Hepatic stellate cell (primary cell): ENCODE results near the gene RPS21.
"Not testable (repeated sequence)": the region's sequence is repeated elsewhere in the genome, so short reads cannot be mapped to it uniquely, and the experiment has no call there.

Source experiments
- DNase-seq: peaks from one replicate; pipeline ENCODE4 v3.0.0; 2011; ENCODE audit warnings: low spot score

Gene RPS21

DNA sequence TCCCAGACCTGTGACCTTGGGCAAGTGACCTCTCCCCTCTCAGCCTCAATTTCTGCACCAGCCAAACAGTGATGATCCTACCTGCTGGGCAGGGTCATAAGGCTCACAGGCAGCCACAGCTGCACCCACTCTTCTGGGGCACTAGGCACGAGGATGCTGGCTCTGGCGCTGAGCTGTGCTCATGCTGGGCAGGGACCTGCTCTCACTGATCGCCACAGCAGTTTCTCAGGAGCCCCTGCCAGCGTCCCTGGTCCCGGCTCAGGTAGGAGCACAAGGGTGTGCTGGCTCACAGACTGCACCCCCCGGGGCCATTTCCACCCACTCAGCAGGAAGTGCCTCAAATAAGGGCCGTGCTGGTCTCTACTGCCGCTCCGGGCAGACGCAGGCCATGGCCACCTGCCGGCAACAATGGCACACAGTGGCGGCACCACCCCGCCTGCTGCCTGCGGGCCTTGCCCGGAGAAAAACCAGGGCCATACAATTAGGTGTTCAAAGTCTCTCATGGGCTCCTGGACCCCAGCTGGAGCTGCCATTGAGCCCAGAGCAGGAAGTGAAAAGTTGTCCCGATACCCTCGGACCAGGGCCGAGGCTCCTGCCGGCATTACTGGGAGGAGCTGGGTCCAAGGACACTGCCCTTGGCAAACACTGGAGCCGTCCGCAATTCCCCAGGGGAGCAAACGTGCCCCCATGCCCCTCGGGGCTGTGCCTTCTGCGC lies 24.7 kb downstream of the RPS21 start:
- no peak for DNase-seq

DNA sequence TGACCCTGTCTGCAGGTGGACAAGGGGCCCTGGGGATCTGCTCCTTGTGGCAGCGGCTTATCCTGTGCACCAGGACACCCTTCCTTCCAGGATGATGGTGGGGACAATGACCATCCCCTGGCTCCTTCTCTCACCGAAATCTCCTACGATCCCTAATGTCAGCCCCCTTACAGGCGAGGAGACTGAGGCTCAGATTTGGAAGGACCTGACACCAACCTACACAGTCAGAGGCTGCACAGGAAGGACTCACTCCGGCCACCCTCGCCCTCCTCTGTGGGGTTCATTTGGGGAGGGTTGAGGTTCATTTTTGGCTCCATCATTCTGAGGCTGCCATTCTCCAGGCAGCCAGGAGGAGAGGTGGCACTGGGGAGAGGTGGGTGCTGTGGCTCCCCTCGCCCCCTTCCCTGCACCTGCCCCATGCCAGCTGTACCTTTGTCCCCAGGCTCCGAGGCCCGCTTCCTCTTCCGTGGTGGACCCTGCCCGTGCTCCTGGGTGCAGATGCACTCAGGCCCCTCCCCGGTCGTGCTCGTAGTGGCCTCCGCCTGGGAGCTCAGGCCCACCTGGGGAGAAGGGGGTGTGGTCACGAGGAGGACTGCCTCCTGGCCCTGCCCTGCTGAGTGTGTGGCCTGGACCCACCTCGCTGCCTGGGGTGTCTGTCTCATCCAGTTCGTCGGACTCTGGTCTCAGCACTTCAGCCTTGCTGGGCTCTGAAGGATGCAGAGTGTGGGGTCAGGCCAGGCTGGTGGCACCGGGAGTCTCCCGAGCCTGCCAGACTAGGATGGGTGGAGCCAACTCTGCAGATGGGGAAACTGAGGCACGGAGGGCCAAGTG lies 25.5 kb downstream of the RPS21 start:
- no peak for DNase-seq

DNA sequence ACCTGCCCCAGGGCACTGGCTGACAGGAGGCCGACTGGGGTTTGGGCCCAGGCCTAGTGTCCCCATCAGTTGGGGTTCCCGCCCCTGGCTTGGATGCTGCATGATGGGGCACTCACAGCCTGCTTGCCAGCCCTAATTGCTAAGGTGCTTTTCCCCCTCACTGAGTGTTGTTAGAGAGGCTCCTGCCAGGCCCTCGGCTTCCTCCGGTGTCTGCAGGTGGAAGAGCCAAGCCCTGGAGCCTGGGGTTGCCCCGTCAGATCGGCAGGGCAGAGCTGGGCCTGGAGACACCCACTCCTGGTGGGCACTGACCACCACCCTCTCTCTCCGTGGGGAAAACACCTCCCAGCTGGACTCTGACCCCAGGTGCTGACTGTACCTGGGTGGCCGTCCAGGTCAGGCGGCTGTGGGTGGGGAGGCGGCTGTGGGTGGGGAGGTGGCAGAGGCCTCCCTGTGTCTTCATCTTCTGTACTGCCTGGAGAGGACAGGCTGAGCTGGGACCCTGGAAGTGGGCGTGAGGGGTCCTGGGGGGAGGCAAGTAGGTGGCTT lies 26.2 kb downstream of the RPS21 start:
- DNase-seq = no peak

DNA sequence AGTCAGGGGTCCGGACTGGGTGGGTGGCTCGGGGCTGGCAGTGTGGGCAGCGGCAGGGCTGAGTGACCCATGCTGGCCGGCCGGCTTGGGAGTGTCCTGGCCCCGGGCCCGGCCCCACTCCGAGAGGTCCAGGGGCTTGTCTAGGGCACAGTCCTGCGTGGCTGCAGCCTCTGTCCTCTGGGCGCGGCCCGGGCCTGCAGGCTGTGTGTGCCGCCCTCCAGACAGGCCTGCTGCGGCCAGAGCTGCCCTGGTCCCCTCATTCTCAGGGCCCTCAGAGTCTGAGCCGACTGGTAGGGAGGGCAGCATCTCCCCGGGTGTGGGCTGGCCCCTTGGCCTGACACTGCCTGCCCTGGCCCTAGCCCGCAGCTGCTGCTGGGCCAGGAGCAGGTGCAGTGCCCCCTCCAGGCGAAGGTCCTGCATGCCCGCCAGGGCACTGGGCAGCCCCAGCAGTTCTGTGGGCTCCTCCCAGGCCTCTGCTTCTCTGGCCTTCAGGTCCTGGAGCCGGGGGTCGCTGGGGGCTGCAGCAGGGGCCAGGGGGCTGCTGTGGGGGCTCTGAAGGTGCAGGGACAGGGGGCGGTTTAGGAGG lies 27.1 kb downstream of the RPS21 start:
- DNase-seq = no peak

DNA sequence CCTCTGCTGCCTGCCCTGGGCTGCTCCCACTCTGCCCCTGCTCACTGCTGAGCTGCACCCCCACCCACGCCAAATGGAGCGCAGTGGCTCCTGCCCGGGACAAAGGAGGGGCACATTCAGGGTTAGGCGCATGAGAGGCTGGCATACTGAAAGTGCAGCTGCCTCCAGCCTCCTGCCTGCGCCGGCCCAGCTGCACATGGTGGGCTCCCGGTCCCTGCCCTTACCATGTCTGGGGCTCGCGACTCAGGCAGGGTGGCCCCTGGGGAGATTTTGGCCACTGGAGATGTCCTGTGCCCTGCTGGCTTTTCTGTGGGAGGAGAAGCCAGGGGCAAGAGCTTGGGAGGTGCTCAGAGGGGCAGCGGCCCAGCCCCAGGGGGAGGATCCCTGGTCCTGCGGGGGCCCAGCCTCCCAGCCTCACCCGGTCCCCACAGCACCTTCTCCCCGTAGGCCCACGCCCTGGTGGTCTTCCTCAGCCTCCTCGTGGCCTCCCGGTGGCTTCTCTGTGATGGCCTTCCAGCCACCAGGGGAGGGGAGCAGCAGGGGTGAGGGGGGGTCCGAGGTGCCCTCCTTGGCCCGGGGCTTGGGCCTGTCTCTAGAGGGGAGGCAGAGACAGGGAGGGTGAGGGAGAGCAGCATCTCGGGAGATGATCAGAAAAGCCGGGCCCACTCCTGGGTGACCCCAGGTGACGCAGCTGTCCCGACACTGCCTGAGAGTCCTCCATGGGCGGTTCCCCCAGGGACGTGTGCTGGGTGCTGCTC lies 28.6 kb downstream of the RPS21 start:
- DNase-seq = no peak

DNA sequence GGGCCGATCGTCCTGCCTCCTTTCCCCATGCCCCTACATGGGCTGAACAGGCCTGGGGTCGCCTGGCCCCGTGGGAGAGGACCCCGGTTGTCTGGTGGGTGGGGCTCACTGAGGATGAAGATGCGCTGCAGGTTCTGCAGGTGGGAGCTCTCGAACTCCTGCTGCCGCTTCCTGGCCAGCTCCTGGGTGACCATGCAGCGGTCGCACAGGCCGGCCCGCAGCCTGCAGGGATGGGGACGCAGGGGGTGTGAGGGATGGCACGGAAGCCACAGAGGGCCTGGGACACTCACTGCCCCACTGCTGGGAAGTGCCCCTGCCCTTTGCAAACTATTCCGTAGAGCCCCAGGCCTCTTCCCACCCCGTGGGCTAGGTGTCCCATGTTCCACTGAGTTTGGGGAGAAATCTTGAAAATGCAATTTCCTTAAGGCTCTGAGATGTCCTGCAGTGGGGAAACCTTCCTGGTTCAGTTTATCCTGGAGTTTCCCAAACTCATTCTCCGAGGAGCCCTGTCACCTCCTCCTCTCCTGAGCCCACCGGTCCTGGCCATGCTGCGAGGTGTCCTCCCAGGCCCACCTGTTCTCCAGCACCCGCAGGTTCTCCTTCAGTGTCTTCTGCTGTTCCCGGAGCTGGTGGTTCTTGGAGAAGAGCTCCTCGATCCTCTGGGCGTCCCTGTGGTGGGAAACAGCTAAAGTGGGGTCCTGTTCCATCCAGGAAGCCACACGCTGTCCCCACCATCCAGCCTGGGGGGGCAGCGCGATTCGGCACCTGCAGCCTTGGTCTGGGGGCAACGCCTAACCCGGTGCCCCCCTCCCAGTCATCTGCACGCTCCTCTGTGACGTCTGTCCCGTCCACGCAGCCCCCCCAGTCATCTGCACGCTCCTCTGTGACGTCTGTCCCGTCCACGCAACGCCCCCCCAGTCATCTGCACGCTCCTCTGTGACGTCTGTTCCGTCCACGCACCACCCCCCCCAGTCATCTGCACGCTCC lies 30.0 kb downstream of the RPS21 start:
- no peak for DNase-seq

DNA sequence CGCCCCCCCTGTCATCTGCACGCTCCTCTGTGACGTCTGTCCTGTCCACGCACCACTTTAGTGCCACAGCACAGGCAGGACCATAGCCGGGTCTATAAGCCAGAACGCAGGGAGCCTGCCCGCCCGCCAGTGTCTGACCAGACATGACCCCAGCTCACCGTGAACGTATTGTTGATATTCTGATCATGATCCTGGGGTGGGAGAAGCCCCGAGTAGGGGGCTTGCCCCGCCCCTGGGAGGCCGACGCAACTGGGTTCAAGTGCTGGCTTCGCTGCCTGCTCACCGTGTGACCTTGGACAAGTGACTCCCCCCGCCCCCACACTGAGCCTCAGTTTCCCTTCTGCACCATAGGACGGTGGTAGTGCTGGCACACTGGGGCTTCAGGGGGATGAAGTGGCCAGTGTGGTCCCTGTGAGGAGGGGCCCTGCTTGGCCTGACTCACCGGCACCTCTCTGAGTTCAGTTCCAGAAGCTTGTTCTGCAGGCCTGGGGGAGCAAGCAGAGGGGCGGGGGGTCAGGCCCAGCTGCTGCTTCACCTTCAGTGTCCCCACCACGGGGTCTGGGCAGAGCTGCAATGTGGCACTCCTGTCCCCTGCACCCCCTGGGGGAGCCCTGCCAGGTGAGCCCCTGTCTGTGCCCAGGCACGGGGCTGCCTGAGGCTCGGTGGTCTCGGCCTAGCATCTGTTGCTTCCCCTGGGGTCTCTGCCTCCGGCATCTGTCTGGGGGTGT lies 31.2 kb downstream of the RPS21 start:
- DNase-seq = no peak

DNA sequence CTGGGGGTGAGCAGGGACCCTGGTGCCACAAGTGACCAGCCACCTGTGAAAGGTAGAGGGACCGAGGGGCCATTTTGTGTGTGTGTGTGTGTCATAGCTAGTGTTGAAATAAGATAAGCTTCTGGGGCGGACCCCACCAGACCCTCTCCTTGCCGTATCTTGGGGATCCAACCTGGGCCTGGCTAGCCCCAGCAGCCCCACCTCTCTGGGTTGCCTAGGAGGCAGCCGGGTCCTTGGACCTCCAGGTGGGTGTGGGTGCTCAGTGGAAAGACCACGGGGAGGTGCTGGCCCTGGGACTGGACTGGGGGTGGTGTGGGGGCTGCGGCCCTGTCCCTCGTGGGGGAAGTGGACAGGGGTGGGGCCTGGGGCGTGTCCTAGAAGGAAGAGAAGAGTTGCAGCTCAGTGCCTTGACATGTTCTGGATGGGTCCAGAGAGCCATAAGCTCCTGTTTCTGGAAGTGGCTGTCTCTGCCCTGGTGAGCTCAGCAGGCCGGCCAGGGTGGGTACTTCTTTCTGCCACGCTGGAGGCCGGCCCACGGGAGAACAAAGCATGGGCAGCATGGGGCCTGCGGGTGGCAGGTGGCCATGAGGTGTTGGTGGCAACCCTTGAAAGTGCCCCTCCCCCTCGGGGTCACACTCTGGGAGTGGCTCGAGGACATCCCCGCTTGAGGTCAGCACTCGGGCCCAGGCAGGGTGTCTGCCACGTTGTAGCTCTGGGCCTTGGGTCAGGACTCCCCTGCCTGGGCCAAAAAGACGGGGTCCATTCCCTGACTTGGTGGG lies 32.0 kb downstream of the RPS21 start:
- DNase-seq = no peak

DNA sequence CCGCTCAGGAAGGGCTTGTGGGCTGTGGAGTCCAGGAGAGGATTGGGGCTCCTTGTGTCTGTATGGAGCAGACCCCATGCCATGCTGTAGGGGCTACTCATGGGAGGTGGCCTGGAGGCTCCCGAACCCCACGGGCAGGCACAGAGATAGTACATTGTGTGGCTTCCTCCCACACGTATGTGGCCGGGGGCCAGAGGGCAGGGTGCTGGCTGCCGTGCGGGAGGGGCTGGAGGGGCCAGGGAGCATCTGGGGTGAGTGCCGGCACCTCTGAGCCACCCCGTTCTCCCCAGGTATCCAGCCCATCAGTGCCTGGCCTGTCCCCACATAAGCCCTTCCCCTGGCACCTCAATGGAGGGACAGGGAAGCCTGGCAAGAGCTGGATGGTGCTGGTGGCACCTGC lies 32.9 kb downstream of the RPS21 start:
- DNase-seq = no peak

DNA sequence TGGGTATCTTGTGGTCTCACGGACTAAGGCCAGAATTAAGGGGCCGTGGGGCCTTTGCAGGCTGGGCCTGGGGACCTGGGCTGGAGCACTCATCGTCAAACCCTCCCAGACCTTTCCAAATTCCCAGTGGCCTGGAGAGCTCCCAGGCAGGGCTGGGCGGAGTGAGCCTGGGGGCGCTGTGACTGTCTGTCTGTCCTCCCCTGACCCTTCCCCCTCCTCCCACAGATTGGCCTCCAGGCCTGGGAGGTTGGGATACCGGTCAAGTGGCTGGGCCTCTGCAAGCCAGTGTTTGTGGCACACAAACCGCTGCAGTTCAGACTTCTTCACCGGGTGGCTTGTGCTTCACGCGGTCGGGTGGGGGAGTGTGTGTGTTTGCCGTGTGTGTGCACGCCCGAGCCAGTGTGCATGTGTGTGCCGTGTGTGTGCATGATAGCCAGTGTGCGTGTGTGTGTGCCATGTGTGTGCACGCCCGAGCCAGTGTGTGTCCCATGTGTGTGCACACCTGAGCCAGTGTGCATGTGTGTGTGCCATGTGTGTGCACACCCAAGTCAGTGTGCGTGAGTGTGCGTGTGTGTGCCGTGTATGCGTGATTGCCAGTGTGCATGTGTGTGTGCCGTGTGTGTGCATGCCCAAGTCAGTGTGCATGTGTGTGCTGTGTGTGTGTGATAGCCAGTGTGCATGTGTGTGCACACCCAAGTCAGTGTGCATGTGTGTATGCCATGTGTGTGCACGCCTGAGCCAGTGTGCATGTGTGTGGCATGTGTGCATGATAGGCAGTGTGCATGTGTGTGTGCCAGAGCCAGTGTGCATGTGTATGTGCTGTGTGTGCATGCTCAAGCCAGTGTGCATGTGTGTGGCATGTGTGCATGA lies 34.2 kb downstream of the RPS21 start:
- no peak for DNase-seq

DNA sequence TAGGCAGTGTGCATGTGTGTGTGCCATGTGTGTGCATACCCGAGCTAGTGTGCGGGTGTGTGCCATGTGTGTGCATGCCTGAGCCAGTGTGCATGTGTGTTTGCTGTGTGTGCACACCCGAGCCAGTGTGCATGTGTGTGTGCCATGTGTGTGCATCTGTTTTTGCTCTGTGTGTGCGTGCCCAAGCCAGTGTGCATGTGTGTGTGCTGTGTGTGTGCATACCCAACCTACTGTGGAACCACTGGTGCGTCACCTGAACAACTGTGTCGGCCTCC lies 34.8 kb downstream of the RPS21 start:
- DNase-seq = no peak

DNA sequence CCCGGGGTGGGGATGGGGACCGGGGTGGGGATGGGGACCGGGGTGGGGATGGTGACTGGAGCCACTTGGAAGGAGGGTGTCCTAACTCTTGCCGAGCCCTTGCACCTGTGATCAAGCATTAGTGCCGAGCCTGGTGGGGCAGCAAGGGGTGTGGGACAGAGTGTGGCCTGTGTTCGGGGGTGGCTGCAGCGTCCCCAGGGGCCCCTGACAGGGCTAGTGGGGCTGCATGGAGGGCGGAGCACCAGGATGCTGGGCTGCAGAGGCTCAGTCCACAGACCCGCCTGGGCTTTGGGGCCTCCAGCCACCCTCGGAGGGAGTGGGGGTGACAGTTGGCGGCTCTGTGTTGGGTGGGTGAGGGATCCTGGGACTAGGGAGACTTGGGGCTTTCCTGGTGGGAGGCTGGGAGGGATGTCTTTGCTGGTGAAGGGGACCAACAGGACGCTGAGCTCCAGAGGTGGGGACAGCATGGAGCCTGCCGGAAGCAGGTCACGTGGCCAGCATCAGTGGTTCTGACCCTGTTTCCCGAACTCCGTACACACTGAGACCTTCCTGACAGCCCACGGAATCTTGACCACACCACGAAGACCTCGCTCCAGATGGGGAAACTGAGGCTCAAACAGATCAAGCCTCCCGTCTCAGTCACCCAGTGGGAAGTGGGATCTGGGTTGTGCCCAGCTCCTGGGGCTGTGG lies 35.9 kb downstream of the RPS21 start:
- no peak for DNase-seq

DNA sequence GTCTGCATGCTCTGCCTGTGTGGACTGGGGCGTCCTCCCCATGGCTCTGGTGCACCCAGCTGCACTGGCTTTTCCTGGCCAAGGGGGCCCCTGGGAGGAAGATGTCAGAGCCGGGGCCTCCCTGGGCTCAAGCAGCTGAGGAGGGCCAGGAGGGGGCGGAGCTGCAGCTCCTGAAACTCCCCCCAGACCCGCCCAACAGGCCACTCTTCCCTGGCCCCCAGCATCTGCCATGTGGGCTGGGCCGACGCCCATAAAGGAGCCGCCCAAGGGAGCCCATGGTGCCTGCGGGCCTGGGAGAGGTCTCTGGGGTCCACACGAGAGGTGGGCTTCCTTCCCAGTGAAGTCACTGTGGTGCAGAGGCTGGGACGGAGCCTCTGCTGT lies 36.4 kb downstream of the RPS21 start:
- DNase-seq = no peak

DNA sequence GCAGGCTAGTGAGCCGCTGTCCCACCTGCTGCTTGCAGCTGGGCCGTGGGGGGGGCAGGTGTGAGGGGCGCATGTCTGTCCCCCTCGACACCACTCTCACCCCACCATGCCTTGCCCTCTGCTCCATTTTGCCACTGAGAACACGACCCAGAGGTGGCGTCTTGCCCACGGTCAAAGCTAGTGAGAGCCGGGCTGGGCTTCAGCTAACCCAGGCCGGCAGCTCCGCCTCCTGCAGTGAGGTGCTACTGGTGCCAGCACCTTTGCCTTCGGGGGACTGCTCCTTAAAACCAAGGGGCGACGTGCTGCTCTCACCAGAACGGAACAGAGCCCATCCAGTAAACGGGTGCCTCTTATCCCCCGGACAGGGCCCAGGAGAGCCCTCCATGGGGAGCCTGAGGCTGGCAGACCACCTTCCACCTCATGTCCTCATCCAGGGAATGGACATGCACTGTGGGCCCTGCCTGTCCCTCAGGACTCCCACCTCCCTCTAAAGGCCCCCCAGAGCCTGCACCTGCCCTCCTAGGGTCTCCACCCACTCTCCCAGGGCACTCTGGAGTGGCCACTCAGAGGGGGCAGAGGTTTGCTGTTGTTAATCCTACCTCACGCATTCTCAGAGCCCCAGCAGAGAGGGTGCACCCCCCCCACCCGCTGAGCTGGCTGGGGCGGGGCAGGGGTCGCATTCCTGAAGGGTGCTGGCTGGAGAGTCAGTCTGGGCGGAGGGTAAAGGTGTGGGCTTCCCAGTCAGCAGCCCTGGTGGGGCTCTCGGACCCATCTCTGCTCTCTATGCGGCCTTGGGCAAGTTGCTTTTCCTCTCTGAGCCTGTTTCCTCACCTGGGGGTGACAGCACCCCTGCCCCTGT lies 37.6 kb downstream of the RPS21 start:
- no peak for DNase-seq

DNA sequence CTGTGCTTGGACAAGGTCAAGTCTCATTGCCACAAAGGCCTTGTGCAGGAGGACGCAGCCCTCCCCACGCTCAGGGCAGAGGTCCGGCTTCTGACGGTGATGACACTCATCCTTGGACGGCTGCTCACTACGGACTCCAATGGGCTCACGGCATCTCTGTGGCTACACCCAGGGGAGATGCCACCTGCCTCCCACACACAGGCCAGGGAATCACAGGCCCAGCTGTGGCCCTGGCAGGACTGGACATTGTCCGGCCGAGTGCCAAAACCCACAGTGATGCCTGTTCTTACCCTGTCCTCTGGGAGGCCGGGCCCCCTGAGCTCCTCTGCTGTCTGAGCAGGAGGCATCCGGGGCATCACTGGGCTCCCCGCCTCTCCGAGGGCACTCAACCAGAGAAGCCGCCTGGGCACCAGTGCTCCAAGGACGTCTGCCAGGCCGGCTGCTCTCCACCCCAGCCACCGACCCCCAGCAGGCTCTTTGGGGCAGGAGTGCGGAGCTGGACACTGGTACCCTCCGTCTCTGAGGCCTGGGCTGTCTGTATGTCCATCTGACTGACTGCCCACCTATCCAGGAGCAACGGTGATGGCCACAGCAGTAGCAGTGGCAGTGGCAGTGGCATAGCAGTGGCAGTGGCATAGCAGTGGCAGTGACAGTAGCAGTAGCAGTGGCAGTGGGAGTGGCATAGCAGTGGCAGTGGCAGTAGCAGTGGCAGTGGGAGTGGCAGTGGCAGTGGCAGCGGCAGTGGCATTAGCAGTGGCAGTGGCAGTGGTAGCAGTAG lies 38.6 kb downstream of the RPS21 start:
- no peak for DNase-seq

DNA sequence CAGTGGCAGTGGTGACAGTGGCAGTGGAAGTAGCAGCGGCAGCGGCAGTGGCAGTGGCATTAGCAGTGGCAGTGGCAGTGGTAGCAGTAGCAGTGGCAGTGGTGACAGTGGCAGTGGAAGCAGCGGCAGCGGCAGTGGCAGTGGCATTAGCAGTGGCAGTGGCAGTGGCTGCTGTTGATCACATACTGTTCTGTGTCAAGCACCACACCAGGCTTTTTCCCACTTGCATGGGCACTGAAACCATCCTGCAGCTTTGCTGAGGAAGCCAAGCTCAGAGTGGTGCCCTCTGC lies 39.1 kb downstream of the RPS21 start:
- DNase-seq = not testable (repeated sequence)

DNA sequence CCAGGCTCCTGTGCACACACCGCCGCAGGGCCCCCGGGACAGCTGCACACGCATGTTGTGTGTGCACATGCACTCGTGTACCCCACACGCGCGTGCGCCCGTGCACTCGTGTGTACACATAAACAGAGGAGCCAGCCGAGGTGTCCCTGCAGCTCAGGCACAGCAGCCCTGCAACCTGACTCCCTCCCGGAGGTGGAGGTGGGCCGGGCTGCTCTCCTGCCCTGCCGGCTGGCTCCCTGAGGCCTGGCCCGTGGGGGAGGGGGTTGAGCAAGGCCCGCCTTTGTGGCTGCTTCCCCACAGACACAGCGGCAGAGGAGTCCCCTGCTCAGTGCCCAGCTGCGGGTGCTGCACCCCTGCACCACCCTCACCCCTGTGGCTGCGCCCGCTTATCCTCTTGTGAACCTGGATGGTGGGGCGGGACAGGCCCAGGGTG lies 39.8 kb downstream of the RPS21 start:
- DNase-seq = no peak
